Loucy (cell line): ENCODE results near the gene HMCES.

ENCODE experiments used
- H2AFZ ChIP-seq: fragments of 200-600 bp; sonication (generic); 2 replicates; pipeline ENCODE4 v1.6.0; 2016; ENCODE audit warnings: antibody characterized with exemption, mild to moderate bottlenecking, low read length, moderate library complexity
- H3F3A ChIP-seq: fragments of 200-600 bp; 2 replicates; pipeline ENCODE4 v1.6.0; 2016; ENCODE audit warnings: antibody characterized with exemption, low read depth, mild to moderate bottlenecking
- H3K27me3 ChIP-seq: fragments of 200-600 bp; sonication (generic); 2 replicates; pipeline ENCODE4 v1.6.1; 2014; ENCODE audit warnings: low read length, mild to moderate bottlenecking; ENCODE audit not compliant: insufficient read depth, poor library complexity, severe bottlenecking
- H3K36me3 ChIP-seq: fragments of 200-600 bp; sonication (generic); 2 replicates; pipeline ENCODE4 v1.6.1; 2016; ENCODE audit warnings: low read length; ENCODE audit not compliant: insufficient read depth
- H3K4me1 ChIP-seq: fragments of 200-600 bp; sonication (generic); 2 replicates; pipeline ENCODE4 v1.5.1; 2014; ENCODE audit warnings: low read length, mild to moderate bottlenecking; ENCODE audit not compliant: insufficient read depth, poor library complexity, severe bottlenecking
- H3K4me2 ChIP-seq: fragments of 200-600 bp; sonication (generic); 2 replicates; pipeline ENCODE4 v1.6.0; 2014; ENCODE audit warnings: antibody characterized with exemption, low read length, low read depth, mild to moderate bottlenecking; ENCODE audit not compliant: poor library complexity, severe bottlenecking
- H3K4me3 ChIP-seq: fragments of 200-600 bp; sonication (generic); 2 replicates; pipeline ENCODE4 v1.5.1; 2014; ENCODE audit warnings: low read length, mild to moderate bottlenecking, mixed read lengths; ENCODE audit not compliant: poor library complexity, severe bottlenecking
- H3K79me2 ChIP-seq: fragments of 200-600 bp; sonication (generic); 2 replicates; pipeline ENCODE4 v1.6.1; 2014; ENCODE audit warnings: low read length; ENCODE audit not compliant: insufficient read depth
- H3K9ac ChIP-seq: fragments of 200-600 bp; sonication (generic); 2 replicates; pipeline ENCODE4 v1.6.0; 2014; ENCODE audit warnings: mild to moderate bottlenecking, low read depth, low read length, moderate library complexity; ENCODE audit not compliant: poor library complexity, severe bottlenecking
- H3K9me2 ChIP-seq: fragments of 200-600 bp; sonication (generic); replicated peaks from 2 replicates; pipeline ENCODE4 v1.6.1; 2016; ENCODE audit warnings: low read depth, low read length, mixed read lengths
- H3K9me3 ChIP-seq: fragments of 200-600 bp; sonication (generic); 2 replicates; pipeline ENCODE4 v1.6.1; 2014; ENCODE audit warnings: mild to moderate bottlenecking, antibody characterized with exemption, low read length, low read depth; ENCODE audit not compliant: insufficient read depth
- H4K20me1 ChIP-seq: fragments of 200-600 bp; sonication (generic); 2 replicates; pipeline ENCODE4 v1.6.0; 2014; ENCODE audit warnings: antibody characterized with exemption, low read length, mild to moderate bottlenecking; ENCODE audit not compliant: insufficient read depth, poor library complexity, severe bottlenecking
- EZH2phosphoT487 ChIP-seq: fragments of 200-600 bp; IDR thresholded peaks from 2 replicates; pipeline ENCODE4 v1.6.1; 2018; ENCODE audit warnings: antibody characterized with exemption, mild to moderate bottlenecking, moderate library complexity, borderline replicate concordance
- TF ChIP-seq, protein P1 (sequence below): fragments of 200-600 bp; sonication (generic); conservative IDR thresholded peaks from 2 replicates; pipeline ENCODE4 v1.5.1; 2014; ENCODE audit warnings: mild to moderate bottlenecking, antibody characterized with exemption, low read length

HMCES gene

DNA sequence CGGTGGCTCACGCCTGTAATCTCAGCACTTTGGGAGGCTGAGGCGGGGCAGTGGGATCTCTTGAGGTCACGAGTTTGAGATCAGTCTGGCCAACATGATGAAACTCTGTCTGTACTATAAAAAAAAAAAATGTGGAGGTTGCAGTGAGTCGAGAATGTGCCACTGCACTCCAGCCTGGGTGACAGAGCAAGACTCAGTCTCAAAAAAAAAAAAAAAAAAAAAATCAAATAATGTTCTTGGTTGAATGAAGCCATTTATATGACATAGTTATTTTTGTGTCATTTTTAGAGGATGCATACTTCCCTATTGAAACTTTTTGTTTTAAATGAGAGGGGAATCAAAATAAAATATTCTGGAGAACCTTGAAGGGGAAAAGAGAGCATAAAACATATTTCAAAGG lies 3.1 kb downstream of the HMCES start:
- no peak overlapping the region for H3K9ac ChIP-seq
- no peak overlapping the region for H2AFZ ChIP-seq
- H3K27me3 ChIP-seq, result no peaks in the 10 kb centered on the region
- TF ChIP-seq, protein P1, sequence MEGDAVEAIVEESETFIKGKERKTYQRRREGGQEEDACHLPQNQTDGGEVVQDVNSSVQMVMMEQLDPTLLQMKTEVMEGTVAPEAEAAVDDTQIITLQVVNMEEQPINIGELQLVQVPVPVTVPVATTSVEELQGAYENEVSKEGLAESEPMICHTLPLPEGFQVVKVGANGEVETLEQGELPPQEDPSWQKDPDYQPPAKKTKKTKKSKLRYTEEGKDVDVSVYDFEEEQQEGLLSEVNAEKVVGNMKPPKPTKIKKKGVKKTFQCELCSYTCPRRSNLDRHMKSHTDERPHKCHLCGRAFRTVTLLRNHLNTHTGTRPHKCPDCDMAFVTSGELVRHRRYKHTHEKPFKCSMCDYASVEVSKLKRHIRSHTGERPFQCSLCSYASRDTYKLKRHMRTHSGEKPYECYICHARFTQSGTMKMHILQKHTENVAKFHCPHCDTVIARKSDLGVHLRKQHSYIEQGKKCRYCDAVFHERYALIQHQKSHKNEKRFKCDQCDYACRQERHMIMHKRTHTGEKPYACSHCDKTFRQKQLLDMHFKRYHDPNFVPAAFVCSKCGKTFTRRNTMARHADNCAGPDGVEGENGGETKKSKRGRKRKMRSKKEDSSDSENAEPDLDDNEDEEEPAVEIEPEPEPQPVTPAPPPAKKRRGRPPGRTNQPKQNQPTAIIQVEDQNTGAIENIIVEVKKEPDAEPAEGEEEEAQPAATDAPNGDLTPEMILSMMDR, result no peak
- TF ChIP-seq EZH2phosphoT487, result no peak
- H3K4me2 ChIP-seq, result peak overlapping the region; percentile 56
- peaks cover 45% of the 10 kb centered on the region for H3K4me1 ChIP-seq
- peaks cover 30% of the 10 kb centered on the region for H3K79me2 ChIP-seq
- no peaks in the 10 kb centered on the region for H3K9me3 ChIP-seq
- no peaks in the 10 kb centered on the region for H3K9me2 ChIP-seq
- H3K36me3 ChIP-seq, result no peaks in the 10 kb centered on the region; the same call in 1 of the 2 replicates
- H3K4me3 ChIP-seq, result no peak overlapping the region
- peaks cover 16% of the 10 kb centered on the region for H4K20me1 ChIP-seq
- peaks cover 13% of the 10 kb centered on the region for H3F3A ChIP-seq

DNA sequence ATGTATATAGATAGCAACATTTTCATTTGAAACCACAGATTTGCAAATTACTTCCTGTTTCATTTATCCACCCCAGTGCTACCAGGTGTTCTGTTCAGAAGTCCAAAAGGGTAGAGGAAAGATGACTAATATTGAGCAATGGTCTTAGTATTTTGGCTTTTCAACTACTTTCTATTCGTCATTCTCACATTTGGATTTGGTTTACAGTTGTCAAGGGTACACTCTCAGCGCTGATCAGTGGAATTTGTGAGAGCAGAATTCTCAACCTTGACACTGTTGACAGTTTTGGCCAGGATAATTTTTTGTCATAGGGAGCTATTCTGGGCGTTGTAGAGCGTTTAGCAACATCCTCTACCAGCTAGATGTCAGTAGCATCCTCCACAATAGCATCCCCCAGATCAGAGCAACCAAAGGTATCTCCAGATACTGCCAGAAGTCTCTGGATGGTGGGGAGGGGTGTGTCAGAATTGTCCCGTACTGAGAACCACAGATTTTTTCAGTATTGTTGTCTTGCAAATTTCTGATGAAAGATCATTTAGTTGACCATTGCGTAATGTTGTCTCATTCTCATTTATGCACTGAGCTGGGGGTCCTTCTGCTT lies 4.2 kb downstream of the HMCES start:
- H3K9me2 ChIP-seq, result no peaks in the 10 kb centered on the region
- peak overlapping the region; percentile 56 for H3K4me2 ChIP-seq
- H2AFZ ChIP-seq, result no peak overlapping the region
- H3K9ac ChIP-seq, result no peak overlapping the region
- H4K20me1 ChIP-seq, result peaks cover 16% of the 10 kb centered on the region
- peaks cover 5% of the 10 kb centered on the region; the same call in 1 of the 2 replicates for H3F3A ChIP-seq
- peaks cover 35% of the 10 kb centered on the region for H3K4me1 ChIP-seq
- peak overlapping the region; percentile 19 for H3K4me3 ChIP-seq
- no peak for TF ChIP-seq EZH2phosphoT487
- TF ChIP-seq, protein P1, result no peak
- H3K36me3 ChIP-seq, result no peaks in the 10 kb centered on the region; the same call in 1 of the 2 replicates
- H3K27me3 ChIP-seq, result no peaks in the 10 kb centered on the region
- H3K9me3 ChIP-seq, result no peaks in the 10 kb centered on the region
- H3K79me2 ChIP-seq, result peaks cover 30% of the 10 kb centered on the region

DNA sequence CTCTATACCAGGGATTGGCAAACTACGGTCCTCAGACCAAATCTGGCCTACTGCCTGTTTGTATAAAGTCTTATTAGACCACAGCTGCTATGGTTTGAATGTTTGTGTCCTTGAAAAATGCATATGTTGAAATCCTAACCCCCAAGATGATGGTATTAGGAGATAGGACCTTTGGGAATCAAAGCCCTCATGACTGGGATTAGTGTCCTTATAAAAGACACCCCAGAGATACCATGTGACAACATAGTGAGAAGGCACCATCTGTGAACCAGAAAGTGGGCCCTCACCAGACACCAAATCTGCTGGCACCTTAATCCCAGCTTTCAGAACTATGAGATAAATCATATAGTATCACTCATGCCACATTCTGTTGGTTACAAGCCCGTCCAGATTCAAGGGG lies 7.4 kb downstream of the HMCES start:
- Histone ChIP-seq H3F3A (no peaks in the 10 kb centered on the region), H3K27me3 (no peaks in the 10 kb centered on the region), H3K36me3 (peaks cover 12% of the 10 kb centered on the region; the same call in 1 of the 2 replicates), H2AFZ (no peak overlapping the region), H4K20me1 (peaks cover 6% of the 10 kb centered on the region), H3K4me2 (no peak overlapping the region), H3K9me2 (no peaks in the 10 kb centered on the region), H3K4me1 (peaks cover 17% of the 10 kb centered on the region), H3K79me2 (peaks cover 9% of the 10 kb centered on the region; the same call in 1 of the 2 replicates), H3K4me3 (no peak overlapping the region), H3K9me3 (no peaks in the 10 kb centered on the region), H3K9ac (no peak overlapping the region)
- TF ChIP-seq EZH2phosphoT487, result no peak
- TF ChIP-seq, protein P1, result no peak
